PC-3 (cell line): ENCODE measurements around the gene CDK5RAP2.

Experiments
- CTCF ChIP-seq: fragments of 300-600 bp; sonication (generic); conservative IDR thresholded peaks from 2 replicates; pipeline ENCODE4 v1.5.1; 2017; ENCODE audit warnings: antibody characterized with exemption, low read depth, mild to moderate bottlenecking, low read length
- EZH2 ChIP-seq: fragments of 300-600 bp; sonication (generic); IDR thresholded peaks from one replicate; pipeline ENCODE4 v1.6.1; 2017; ENCODE audit warnings: antibody characterized with exemption, mild to moderate bottlenecking, low read length; ENCODE audit not compliant: unreplicated experiment
- EZH2phosphoT487 ChIP-seq: fragments of 300-600 bp; sonication (generic); IDR thresholded peaks from 2 replicates; pipeline ENCODE4 v1.6.1; 2018; ENCODE audit warnings: mild to moderate bottlenecking, antibody characterized with exemption, low read length, borderline replicate concordance

GRCh38 chr9:120574473-120574872 is 5.5 kb downstream of the CDK5RAP2 start:
- no peak for TF ChIP-seq CTCF
- no peak for TF ChIP-seq EZH2phosphoT487
- TF ChIP-seq EZH2 = no peak
